SK-N-SH treated with all-trans-retinoic acid at 6 μM for 48 hours (cell line): ENCODE measurements around the gene VCAM1.

Experiments used
- PPARA ChIP-seq: fragments of 250-450 bp; sonication (Bioruptor Pico); IDR thresholded peaks from 2 replicates; pipeline ENCODE4 v1.5.0; 2020; ENCODE audit warnings: mild to moderate bottlenecking, borderline replicate concordance
- SNAI2 ChIP-seq: fragments of 250-450 bp; sonication (Bioruptor Pico); IDR thresholded peaks from 2 replicates; pipeline ENCODE4 v1.5.0; 2020; ENCODE audit warnings: mild to moderate bottlenecking, moderate library complexity
- TCF4 ChIP-seq: fragments of 250-450 bp; sonication (Bioruptor Pico); IDR thresholded peaks from 2 replicates; pipeline ENCODE4 v1.8.0; 2021; ENCODE audit warnings: mild to moderate bottlenecking, moderate library complexity, borderline replicate concordance
- ZFP30 ChIP-seq: fragments of 450-650 bp; formaldehyde crosslinking; IDR thresholded peaks from 2 replicates; pipeline ENCODE4 v1.5.0; 2022; ENCODE audit warnings: mild to moderate bottlenecking, moderate library complexity

- TF ChIP-seq TCF4 (CRISPR knock-in tag) (no peak), SNAI2 (CRISPR knock-in tag) (no peak), PPARA (no peak), ZFP30 (CRISPR knock-in tag) (no peak)
Measured at GRCh38 chr1:100731309-100731708, 11.8 kb downstream of the VCAM1 start.
